NB4 (cell line): ENCODE measurements around the gene EIF3C.
"Not testable (repeated sequence)": the region's sequence is repeated elsewhere in the genome, so short reads cannot be mapped to it uniquely, and the experiment has no call there.

Experiments
- CTCF ChIP-seq: IDR thresholded peaks from one replicate; pipeline ENCODE4 v1.5.1; 2012; ENCODE audit warnings: low read depth, low read length
- MAX ChIP-seq: IDR thresholded peaks from 2 replicates; pipeline ENCODE4 v1.6.1; 2011; ENCODE audit warnings: low read depth, low read length
- MYC ChIP-seq: IDR thresholded peaks from 2 replicates; pipeline ENCODE4 v1.6.1; 2011; ENCODE audit warnings: low read depth, low read length
- POLR2A ChIP-seq: IDR thresholded peaks from 2 replicates; pipeline ENCODE4 v1.6.1; 2011; ENCODE audit warnings: mild to moderate bottlenecking; ENCODE audit not compliant: insufficient read length; ENCODE audit errors: extremely low read depth

GRCh38 chr16:28700349-28700748 is 10.9 kb upstream of the EIF3C start:
- not testable (repeated sequence) for TF ChIP-seq POLR2A, CTCF, MAX, MYC
